Activated CD4-positive, alpha-beta T cell treated with anti-CD3 and anti-CD28 coated beads, Interleukin-2, amount 50 U/mL, for 24 hours (primary cell): ENCODE results near the gene CHTF18.
A peak's percentile ranks its signal among the peaks of the same experiment; 100 is the strongest.
"Not testable (repeated sequence)": the region's sequence is repeated elsewhere in the genome, so short reads cannot be mapped to it uniquely, and the experiment has no call there.

Source experiments
- DNase-seq, 2 donors: peaks; one replicate each; pipeline ENCODE4 v3.0.0-alpha.2; 2020; ENCODE audit warnings: low read depth in 1 of 2, low spot score in 1 of 2

The CHTF18 gene

GRCh38 chr16:775236-775796 is 13.1 kb upstream of the CHTF18 start:
- no peak for DNase-seq

- not testable (repeated sequence) for DNase-seq
Measured at GRCh38 chr16:776298-776697, 12.1 kb upstream of the CHTF18 start.

- no peak for DNase-seq
Measured at GRCh38 chr16:776824-777223, 11.6 kb upstream of the CHTF18 start.

- DNase-seq, result no peak
Measured at GRCh38 chr16:777826-778225, 10.6 kb upstream of the CHTF18 start.

- DNase-seq, result no peak
Measured at GRCh38 chr16:778447-778846, 10.0 kb upstream of the CHTF18 start.

- DNase-seq, result no peak
Measured at GRCh38 chr16:778909-779527, 9.4 kb upstream of the CHTF18 start.

GRCh38 chr16:779561-779960 is 8.9 kb upstream of the CHTF18 start:
- DNase-seq, result no peak

GRCh38 chr16:780296-780695 is 8.1 kb upstream of the CHTF18 start:
- DNase-seq, result no peak

- DNase-seq, result no peak
Measured at GRCh38 chr16:781346-782010, 6.9 kb upstream of the CHTF18 start.

GRCh38 chr16:782258-782657 is 6.2 kb upstream of the CHTF18 start:
- no peak for DNase-seq

- DNase-seq, result no peak
Measured at GRCh38 chr16:782766-783403, 5.5 kb upstream of the CHTF18 start.

GRCh38 chr16:783404-784161 is 4.8 kb upstream of the CHTF18 start:
- DNase-seq, result no peak

GRCh38 chr16:784431-784830 is 4.0 kb upstream of the CHTF18 start:
- no peak for DNase-seq

- peak; percentile 61 to 63 for DNase-seq
Measured at GRCh38 chr16:785563-786535, 2.6 kb upstream of the CHTF18 start.

GRCh38 chr16:787321-787966 is 976 bp upstream of the CHTF18 start:
- no peak for DNase-seq

GRCh38 chr16:787978-788398 is 432 bp upstream of the CHTF18 start, which contains the start of gene RPUSD1:
Gene RPUSD1, minus strand, starts transcription at chr16:788381. Its CDS starts 644 bp downstream, at chr16:787737.
- DNase-seq, result no peak

- no peak for DNase-seq
Measured at GRCh38 chr16:789191-789850, 901 bp downstream of the CHTF18 start.

- no peak for DNase-seq
Measured at GRCh38 chr16:790086-790485, 1.7 kb downstream of the CHTF18 start.

GRCh38 chr16:791131-791530 is 2.7 kb downstream of the CHTF18 start:
- DNase-seq, result no peak
